ENCODE data around the gene CTXN2.

The CTXN2 gene

GRCh38 chr15:48221261-48221660 is 29.8 kb downstream of the CTXN2 start:
- TF ChIP-seq POLR2AphosphoS5 (IDR thresholded peaks at IDR 0.05; ENCODE audit: low read depth) (no peak), GABPA (IDR thresholded peaks at IDR 0.05; ENCODE audit: low read depth) (no peak), CTCF (IDR thresholded peaks at IDR 0.05; ENCODE audit: insufficient read depth, low read length) (no peak), REST (IDR thresholded peaks at IDR 0.05; ENCODE audit: insufficient replicate concordance, low read depth) (no peak), SPI1 (IDR thresholded peaks at IDR 0.05; ENCODE audit: borderline replicate concordance, low read depth) (no peak)
- Histone ChIP-seq H3K27me3 (ENCODE audit: insufficient read depth, poor library complexity, severe bottlenecking) (peaks cover 8% of the 10 kb centered on the region), H3K27ac (replicated peaks) (no peak overlapping the region), H3K4me3 (replicated peaks; ENCODE audit: insufficient read depth, low read length) (no peak overlapping the region)
- no peak for DNase-seq (ENCODE audit: low read depth in 1 of 2, low spot score in 1 of 2)

- Histone ChIP-seq H3K4me3 (replicated peaks; ENCODE audit: insufficient read depth, low read length) (no peak overlapping the region), H3K27me3 (ENCODE audit: insufficient read depth, poor library complexity, severe bottlenecking) (peaks cover 8% of the 10 kb centered on the region), H3K27ac (replicated peaks) (no peak overlapping the region)
- DNase-seq (ENCODE audit: low read depth in 1 of 2, low spot score in 1 of 2): no peak
- TF ChIP-seq POLR2AphosphoS5 (IDR thresholded peaks at IDR 0.05; ENCODE audit: low read depth) (no peak), REST (IDR thresholded peaks at IDR 0.05; ENCODE audit: insufficient replicate concordance, low read depth) (no peak), SPI1 (IDR thresholded peaks at IDR 0.05; ENCODE audit: borderline replicate concordance, low read depth) (no peak), GABPA (IDR thresholded peaks at IDR 0.05; ENCODE audit: low read depth) (no peak), CTCF (IDR thresholded peaks at IDR 0.05; ENCODE audit: insufficient read depth, low read length) (no peak)
Observed at GRCh38 chr15:48221885-48222284, 30.4 kb downstream of the CTXN2 start.

- no peak overlapping the region for H3K27ac ChIP-seq (replicated peaks)
- H3K27me3 ChIP-seq (ENCODE audit: insufficient read depth, poor library complexity, severe bottlenecking): peaks cover 8% of the 10 kb centered on the region
- TF ChIP-seq GABPA (IDR thresholded peaks at IDR 0.05; ENCODE audit: low read depth): no peak
- no peak for TF ChIP-seq SPI1 (IDR thresholded peaks at IDR 0.05; ENCODE audit: borderline replicate concordance, low read depth)
- no peak for TF ChIP-seq CTCF (IDR thresholded peaks at IDR 0.05; ENCODE audit: insufficient read depth, low read length)
- TF ChIP-seq POLR2AphosphoS5 (IDR thresholded peaks at IDR 0.05; ENCODE audit: low read depth): no peak
- no peak for TF ChIP-seq REST (IDR thresholded peaks at IDR 0.05; ENCODE audit: insufficient replicate concordance, low read depth)
- no peak for DNase-seq (ENCODE audit: low read depth in 1 of 2, low spot score in 1 of 2)
- no peak overlapping the region for H3K4me3 ChIP-seq (replicated peaks; ENCODE audit: insufficient read depth, low read length)
Observed at GRCh38 chr15:48222627-48223026, 31.2 kb downstream of the CTXN2 start.
